Measurements from ENCODE around the gene SUPT7L. TPM values are rescaled to one million over a fixed set of nuclear protein-coding genes. Genes with fewer than 3 reads are reported as not detected.
"Not testable (repeated sequence)": the region's sequence is repeated elsewhere in the genome, so short reads cannot be mapped to it uniquely, and the experiment has no call there.

The SUPT7L gene
- polyA plus RNA-seq, 3 donors from 2014 or later: 16.1 to 26.5 (median 17.6) TPM

- no peak for DNase-seq
- Mint-ChIP-seq H3K9me3 (no peaks in the 10 kb centered on the region), H3K27ac (peak overlapping the region in 1 of 6 donors; percentile 21), H3K36me3 (peaks cover 20 to 44% (median 37%) of the 10 kb centered on the region in 3 donors), H3K4me1 (no peaks in the 10 kb centered on the region), H3K27me3 (ENCODE audit: low read depth in 3 of 3) (peaks cover 0 to 3% (median 0%) of the 10 kb centered on the region in 3 donors), H3K4me3 (no peak overlapping the region)
Observed at GRCh38 chr2:27645197-27645596, 18.2 kb downstream of the SUPT7L start.

GRCh38 chr2:27640722-27641245 lies 22.6 kb downstream of the SUPT7L start:
- Mint-ChIP-seq H3K4me1 (peaks cover 8 to 15% of the 10 kb centered on the region in 2 donors), H3K27me3 (ENCODE audit: low read depth in 3 of 3) (no peaks in the 10 kb centered on the region), H3K36me3 (peaks cover 25 to 52% (median 39%) of the 10 kb centered on the region in 3 donors), H3K9me3 (no peaks in the 10 kb centered on the region), H3K27ac (no peak overlapping the region), H3K4me3 (no peak overlapping the region)
- no peak for DNase-seq

- peaks cover 41 to 60% (median 50%) of the 10 kb centered on the region in 3 donors for H3K36me3 Mint-ChIP-seq
- no peak for DNase-seq
- no peak overlapping the region for H3K4me3 Mint-ChIP-seq
- peaks cover 8 to 15% of the 10 kb centered on the region in 2 donors for H3K4me1 Mint-ChIP-seq
- H3K27ac Mint-ChIP-seq: peak overlapping the region in 1 of 6 donors; percentile 83
- no peaks in the 10 kb centered on the region for H3K9me3 Mint-ChIP-seq
- H3K27me3 Mint-ChIP-seq (ENCODE audit: low read depth in 3 of 3): no peaks in the 10 kb centered on the region
Observed at GRCh38 chr2:27638709-27639108, 24.7 kb downstream of the SUPT7L start.

DNA sequence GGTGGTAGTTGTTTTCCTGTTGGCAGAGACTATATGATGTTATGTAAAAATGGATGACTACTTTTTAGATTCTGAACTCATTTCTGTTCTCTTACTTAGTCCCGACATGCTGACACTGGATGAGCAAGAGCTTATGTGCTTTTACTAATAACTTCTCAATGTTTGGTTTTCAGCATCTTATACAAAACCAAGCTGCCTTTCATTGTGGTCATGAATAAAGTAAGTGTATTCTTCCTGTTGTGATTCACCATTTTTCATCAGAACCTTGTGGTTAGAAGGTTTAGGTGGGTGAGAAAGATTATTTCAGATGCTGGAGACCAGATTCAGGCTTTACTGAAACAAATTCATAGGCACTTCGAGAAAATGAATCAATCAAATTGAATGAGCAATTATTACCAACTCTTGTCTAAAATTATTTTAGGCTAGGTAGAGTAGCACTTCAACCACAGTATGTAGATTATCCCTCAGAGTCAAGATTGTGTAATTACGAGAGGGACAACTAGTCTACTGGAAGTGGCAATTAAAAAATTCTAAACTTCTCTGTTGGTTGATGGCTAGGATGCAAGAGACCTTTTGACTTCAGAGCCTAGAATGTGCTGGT lies 25.3 kb downstream of the SUPT7L start:
- Mint-ChIP-seq H3K9me3 (no peaks in the 10 kb centered on the region), H3K4me3 (peak overlapping the region in 2 of 5 donors; percentile 22 to 45), H3K4me1 (peaks cover 8 to 15% of the 10 kb centered on the region in 2 donors), H3K27ac (peak overlapping the region; percentile 42 to 83 (median 66)), H3K27me3 (ENCODE audit: low read depth in 3 of 3) (no peaks in the 10 kb centered on the region), H3K36me3 (peaks cover 42 to 62% (median 51%) of the 10 kb centered on the region in 3 donors)
- peak in 2 of 3 donors; percentile 9 to 28 for DNase-seq

- H3K27ac Mint-ChIP-seq: no peak overlapping the region
- H3K27me3 Mint-ChIP-seq (ENCODE audit: low read depth in 3 of 3): no peaks in the 10 kb centered on the region
- peaks cover 42 to 66% (median 46%) of the 10 kb centered on the region in 3 donors for H3K36me3 Mint-ChIP-seq
Observed at GRCh38 chr2:27636766-27637165, 26.6 kb downstream of the SUPT7L start.

DNA sequence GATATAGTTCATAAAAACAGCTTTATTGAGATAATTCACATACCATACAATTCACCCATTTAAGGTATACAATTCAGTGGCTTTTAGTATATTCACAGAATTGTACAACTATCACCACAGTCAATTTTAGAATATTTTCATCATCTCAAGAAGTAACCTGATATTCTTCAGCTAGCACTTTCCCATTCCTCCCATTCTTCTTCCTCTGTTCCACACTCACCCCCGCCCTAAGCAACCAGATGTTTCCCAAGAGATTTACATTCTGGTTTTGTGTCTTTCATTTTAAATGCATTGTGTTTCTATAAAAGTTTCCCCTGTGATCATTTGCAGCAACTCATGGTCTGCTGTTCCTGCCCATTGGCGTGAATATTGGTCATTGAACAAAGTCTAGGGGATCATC lies 29.1 kb downstream of the SUPT7L start:
- Mint-ChIP-seq H3K4me3 (no peak overlapping the region), H3K27me3 (ENCODE audit: low read depth in 3 of 3) (peaks cover 0 to 2% (median 0%) of the 10 kb centered on the region in 3 donors), H3K4me1 (peaks cover 17 to 30% of the 10 kb centered on the region in 2 donors), H3K27ac (no peak overlapping the region), H3K9me3 (no peaks in the 10 kb centered on the region), H3K36me3 (peaks cover 36 to 55% (median 37%) of the 10 kb centered on the region in 3 donors)
- no peak for DNase-seq

More at GRCh38 chr2:27636766-27637165, 26.6 kb downstream of the SUPT7L start:
- Mint-ChIP-seq H3K9me3 (no peaks in the 10 kb centered on the region), H3K4me3 (no peak overlapping the region), H3K4me1 (peaks cover 10 to 16% of the 10 kb centered on the region in 2 donors)
- DNase-seq: no peak

GRCh38 chr2:27630257-27630656 lies 33.2 kb downstream of the SUPT7L start:
- H3K27me3 Mint-ChIP-seq (ENCODE audit: low read depth in 3 of 3); DNase-seq; H3K9me3 Mint-ChIP-seq: not testable (repeated sequence)
- peaks cover 8 to 15% of the 10 kb centered on the region in 2 donors for H3K4me1 Mint-ChIP-seq
- H3K27ac Mint-ChIP-seq: peak overlapping the region in 4 of 6 donors; percentile 43 to 82 (median 61)
- peaks cover 11 to 30% (median 14%) of the 10 kb centered on the region in 3 donors for H3K36me3 Mint-ChIP-seq
- peak overlapping the region in 2 of 5 donors; percentile 36 to 56 for H3K4me3 Mint-ChIP-seq

- Mint-ChIP-seq H3K4me3 (no peak within 1 kb of the TSS), H3K9me3 (no peaks in the 10 kb centered on the region), H3K27me3 (ENCODE audit: low read depth in 3 of 3) (peaks cover 0 to 2% (median 0%) of the 10 kb centered on the region in 3 donors), H3K27ac (peak within 1 kb of the TSS in 3 of 6 donors; percentile 67 to 81 (median 80)), H3K4me1 (peaks cover 8 to 15% of the 10 kb centered on the region in 2 donors), H3K36me3 (peaks cover 4 to 26% (median 7%) of the 10 kb centered on the region in 3 donors)
- peak; percentile 93 to 96 (median 94) for DNase-seq
Observed at GRCh38 chr2:27628767-27629709, 34.4 kb downstream of the SUPT7L start, which contains the start of the genes CCDC121 and GPN1. TSS of gene CCDC121 (minus strand) at chr2:27629012. CDS start at chr2:27627799, 1,213 bp downstream. TSS of gene GPN1 (plus strand) at chr2:27629050. CDS start at chr2:27629059, 9 bp downstream.

GRCh38 chr2:27627963-27628766 lies 35.2 kb downstream of the SUPT7L start:
- no peaks in the 10 kb centered on the region for H3K9me3 Mint-ChIP-seq
- H3K36me3 Mint-ChIP-seq: peaks cover 4 to 28% (median 4%) of the 10 kb centered on the region in 3 donors
- DNase-seq: no peak
- peaks cover 8 to 15% of the 10 kb centered on the region in 2 donors for H3K4me1 Mint-ChIP-seq
- H3K27ac Mint-ChIP-seq: peak overlapping the region in 3 of 6 donors; percentile 67 to 81 (median 80)
- peaks cover 0 to 2% (median 0%) of the 10 kb centered on the region in 3 donors for H3K27me3 Mint-ChIP-seq (ENCODE audit: low read depth in 3 of 3)
- H3K4me3 Mint-ChIP-seq: no peak overlapping the region

- Mint-ChIP-seq H3K27ac (peak overlapping the region in 4 of 6 donors; percentile 34 to 81 (median 64)), H3K36me3 (peaks cover 14 to 34% (median 15%) of the 10 kb centered on the region in 3 donors), H3K4me3 (peak overlapping the region in 1 of 5 donors; percentile 26), H3K4me1 (peaks cover 6 to 15% of the 10 kb centered on the region in 2 donors)
- H3K9me3 Mint-ChIP-seq; DNase-seq; H3K27me3 Mint-ChIP-seq (ENCODE audit: low read depth in 3 of 3): not testable (repeated sequence)
Observed at GRCh38 chr2:27626921-27627320, 36.5 kb downstream of the SUPT7L start.

- H3K4me3 Mint-ChIP-seq: peak overlapping the region in 1 of 5 donors; percentile 26
- not testable (repeated sequence) for DNase-seq; H3K27me3 Mint-ChIP-seq (ENCODE audit: low read depth in 3 of 3); H3K9me3 Mint-ChIP-seq
- H3K27ac Mint-ChIP-seq: peak overlapping the region in 3 of 6 donors; percentile 29 to 67 (median 41)
- peaks cover 20 to 36% (median 21%) of the 10 kb centered on the region in 3 donors for H3K36me3 Mint-ChIP-seq
- H3K4me1 Mint-ChIP-seq: peaks cover 6 to 10% of the 10 kb centered on the region in 2 donors
Observed at GRCh38 chr2:27626323-27626722, 37.1 kb downstream of the SUPT7L start.

GRCh38 chr2:27624943-27625342 lies 38.5 kb downstream of the SUPT7L start:
- peaks cover 20 to 40% (median 25%) of the 10 kb centered on the region in 3 donors for H3K36me3 Mint-ChIP-seq
- no peak overlapping the region for H3K4me3 Mint-ChIP-seq
- H3K27ac Mint-ChIP-seq: peak overlapping the region in 2 of 6 donors; percentile 25 to 31
- no peaks in the 10 kb centered on the region for H3K4me1 Mint-ChIP-seq
- peaks cover 0 to 2% (median 0%) of the 10 kb centered on the region in 3 donors for H3K27me3 Mint-ChIP-seq (ENCODE audit: low read depth in 3 of 3)
- H3K9me3 Mint-ChIP-seq: no peaks in the 10 kb centered on the region
- no peak for DNase-seq
